COR-L47 (cell line): Measurements from ENCODE around the gene TBC1D24.

Experiments
- DNase-seq: peaks from one replicate; lab custom pipeline; 2025; lab: John Stamatoyannopoulos, UW

The TBC1D24 gene

DNA sequence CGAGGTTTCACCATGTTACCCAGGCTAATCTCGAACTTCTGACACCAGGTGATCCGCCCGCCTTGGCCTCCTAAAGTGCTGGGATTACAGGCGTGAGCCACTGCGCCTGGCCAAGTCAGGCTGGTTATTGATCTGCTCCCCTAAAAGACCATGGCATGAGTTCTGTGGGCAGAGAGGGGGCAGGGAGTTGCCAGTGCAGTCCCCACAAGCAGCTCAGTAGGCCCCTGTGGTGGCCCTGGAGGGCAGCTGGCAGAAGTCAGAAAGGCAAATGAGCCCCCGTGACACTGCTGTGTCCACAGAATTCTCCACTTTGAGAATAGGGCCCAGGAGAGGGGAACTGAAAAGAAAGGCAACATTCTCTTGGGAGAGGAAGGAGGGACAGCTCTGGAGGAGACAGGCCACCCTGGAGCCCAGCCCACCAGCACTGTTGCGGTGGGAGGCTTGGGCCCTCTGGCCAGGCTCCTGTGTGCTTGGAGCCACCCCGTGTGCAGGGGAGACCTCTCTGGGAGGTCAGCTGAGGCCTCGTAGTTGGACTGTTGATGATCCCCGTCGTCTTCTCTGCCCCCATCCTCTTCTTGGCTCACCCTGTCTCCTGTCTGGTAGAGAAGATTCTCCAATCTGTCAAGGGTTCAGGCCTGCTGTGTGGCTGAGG, 43.2 kb downstream of the TBC1D24 start:
- no peak for DNase-seq

DNA sequence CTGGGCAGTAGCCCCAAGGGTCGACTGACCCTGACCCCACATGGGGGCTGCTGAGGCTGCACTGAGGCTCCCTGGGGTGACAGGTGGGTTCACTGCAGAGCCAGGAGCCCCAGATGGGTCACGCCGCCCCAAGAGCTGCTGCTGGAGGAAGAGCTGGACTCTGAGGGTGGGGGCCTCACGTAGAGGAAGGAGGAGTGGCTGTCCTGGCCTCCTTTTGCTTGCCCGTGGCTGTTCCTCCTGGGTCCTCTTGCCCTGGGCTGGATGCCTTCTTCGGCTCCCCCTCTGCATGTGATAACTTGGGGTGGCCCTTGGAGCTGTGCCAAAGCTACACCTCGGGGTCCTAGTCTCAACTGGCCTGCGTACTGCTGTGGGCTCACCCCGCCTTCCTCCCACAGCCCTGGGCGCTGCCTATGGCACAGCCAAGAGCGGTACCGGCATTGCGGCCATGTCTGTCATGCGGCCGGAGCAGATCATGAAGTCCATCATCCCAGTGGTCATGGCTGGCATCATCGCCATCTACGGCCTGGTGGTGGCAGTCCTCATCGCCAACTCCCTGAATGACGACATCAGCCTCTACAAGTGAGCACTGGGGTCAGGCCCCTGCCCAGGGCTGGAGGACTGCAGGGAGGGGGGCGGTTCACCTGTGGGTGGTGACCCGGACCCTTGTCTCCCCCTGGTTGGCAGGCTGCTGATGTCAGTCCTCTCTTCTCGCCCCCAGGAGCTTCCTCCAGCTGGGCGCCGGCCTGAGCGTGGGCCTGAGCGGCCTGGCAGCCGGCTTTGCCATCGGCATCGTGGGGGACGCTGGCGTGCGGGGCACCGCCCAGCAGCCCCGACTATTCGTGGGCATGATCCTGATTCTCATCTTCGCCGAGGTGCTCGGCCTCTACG, 44.1 kb downstream of the TBC1D24 start:
- no peak for DNase-seq

DNA sequence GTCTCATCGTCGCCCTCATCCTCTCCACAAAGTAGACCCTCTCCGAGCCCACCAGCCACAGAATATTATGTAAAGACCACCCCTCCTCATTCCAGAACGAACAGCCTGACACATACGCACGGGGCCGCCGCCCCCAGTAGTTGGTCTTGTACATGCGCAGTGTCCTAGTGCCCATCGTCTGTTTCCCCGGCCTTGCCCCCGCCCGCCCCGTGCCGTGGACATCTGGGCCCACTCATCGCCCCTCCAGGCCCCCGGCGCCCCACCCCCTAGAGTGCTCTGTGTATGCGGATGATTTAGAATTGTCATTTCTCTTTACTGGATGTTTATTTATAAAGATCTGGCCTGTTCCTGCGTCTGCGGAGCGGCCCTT, 44.8 kb downstream of the TBC1D24 start:
- DNase-seq, result no peak

DNA sequence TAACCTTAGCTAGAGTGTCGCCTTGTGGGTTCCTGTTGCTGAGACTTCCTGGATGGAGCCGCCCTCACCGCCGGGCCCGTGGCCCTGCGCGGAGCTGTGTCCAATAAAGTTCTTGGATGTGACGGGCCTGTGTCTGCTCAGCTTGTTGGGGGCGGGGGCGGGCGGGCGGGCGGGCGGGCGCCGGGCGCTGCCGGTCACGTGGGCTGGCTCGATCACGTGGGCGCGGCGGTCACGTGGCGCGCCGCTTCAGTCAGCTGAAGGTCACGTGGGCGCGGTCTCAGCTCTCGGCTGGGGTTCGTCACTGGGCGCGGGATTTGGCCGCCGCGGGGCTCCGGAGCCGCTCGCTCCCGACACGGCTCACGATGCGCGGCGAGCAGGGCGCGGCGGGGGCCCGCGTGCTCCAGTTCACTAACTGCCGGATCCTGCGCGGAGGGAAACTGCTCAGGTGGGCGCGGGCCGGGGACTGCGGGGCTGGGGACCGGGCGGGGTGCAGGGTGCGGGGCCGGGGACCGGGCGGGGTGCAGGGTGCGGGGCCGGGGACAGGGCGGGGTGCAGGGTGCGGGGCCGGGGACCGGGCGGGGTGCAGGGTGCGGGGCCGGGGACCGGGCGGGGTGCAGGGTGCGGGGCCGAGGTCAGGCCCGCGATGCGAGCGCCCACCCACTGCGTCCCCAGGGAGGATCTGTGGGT, 45.3 kb downstream of the TBC1D24 start, which contains the start of gene AMDHD2:
TSS of gene AMDHD2 (plus strand) at position 275 of the 687 bp plus-strand sequence. CDS start at position 363, 88 bp downstream.
- DNase-seq, result peak; percentile 91

DNA sequence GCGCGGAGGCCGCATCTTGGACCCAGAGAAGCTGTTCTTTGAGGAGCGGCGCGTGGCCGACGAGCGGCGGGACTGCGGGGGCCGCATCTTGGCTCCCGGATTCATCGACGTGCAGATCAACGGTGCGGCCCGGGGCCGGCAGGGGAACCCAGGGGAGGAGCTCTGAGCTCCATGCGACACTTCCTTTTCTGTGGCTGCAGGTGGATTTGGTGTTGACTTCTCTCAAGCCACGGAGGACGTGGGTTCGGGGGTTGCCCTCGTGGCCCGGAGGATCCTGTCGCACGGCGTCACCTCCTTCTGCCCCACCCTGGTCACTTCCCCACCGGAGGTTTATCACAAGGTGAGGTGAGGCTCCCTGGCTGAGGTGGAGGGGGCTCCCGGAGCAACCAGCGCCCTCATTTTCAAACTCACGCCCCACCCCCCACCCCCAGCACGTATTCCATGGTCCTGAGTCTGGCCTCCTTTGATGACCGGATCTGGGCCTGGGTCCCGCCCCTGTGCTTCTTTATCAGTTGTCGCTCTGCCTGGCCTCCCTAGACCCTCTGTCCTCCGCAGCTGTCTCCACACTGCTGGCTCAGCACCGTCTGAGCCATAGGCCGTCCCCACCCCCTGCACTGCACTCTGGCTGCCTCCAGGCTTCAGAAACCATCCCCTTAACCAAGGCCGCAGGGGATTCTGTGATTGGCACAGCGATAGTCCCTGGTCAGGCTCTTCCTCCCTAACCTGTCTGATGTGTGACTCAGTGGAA, 46.0 kb downstream of the TBC1D24 start:
- no peak for DNase-seq

DNA sequence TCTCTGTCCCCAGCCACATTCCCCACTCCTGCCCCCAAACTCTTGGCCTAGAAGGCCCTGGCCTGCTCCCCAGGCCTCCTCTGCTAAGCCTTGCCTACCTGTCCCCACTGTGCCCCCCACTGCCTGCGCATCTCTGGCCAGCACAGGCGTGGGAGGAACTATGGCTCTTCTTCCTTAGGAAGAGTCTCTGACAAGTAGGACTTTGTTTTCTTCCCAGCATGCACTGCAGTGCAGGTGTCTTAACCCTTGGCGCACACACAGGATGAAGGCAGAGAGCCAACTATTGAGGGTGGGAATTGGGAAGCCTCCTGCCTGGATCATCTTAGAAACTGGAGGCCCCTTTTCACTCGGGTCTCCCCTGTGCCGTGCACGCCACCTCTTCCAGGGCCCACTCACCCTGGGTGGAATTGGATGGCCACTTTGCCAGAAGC, 48.9 kb downstream of the TBC1D24 start:
- no peak for DNase-seq

DNA sequence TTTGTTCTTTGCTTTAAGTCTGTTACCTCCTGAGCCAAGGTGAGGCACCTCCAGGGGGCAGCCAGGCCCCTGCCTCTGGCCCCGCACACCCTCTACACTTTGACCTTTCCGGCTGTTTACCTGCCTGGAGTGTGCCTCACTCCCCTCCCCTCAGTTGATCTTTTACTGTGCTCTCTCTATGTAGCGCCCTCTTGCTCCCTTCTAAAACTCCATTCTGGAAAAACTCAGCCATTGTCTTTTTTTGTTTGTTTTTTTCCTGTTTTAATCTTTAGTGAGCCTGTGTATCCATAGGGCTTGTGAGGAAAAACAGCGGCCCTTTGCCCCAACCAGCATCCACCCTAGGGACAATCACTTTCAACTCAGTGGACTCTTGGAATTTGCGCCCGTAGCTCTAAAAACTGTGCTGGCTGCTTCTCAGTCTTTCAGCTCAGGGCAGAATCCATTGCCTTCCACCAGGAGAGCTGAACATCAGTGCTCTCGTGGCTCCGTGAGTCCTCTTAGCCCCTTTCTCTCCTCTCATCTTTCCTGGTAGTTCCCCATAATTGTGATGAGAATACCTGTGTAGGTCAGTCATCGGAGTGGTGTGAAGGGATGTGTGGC, 49.5 kb downstream of the TBC1D24 start:
- no peak for DNase-seq

DNA sequence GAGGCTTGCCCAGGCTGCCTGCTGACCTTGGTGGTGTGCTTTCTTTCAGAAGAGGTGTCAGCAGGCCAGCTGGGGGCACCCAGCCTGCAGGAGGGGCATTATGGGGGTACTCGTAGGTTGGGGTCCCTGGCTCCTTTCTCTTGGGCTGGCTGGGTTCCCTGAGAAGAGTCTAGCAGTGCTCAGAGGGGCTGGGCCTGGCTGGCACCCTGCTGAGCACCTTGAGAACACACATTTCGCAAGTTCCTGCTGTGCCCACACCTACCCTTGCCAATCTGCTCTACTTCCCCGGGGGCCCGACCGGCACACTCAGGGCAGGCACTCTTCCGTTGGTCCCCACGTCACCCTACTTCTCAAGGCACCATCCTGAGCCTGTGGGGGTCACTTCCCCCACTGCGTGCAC, 51.2 kb downstream of the TBC1D24 start:
- DNase-seq, result no peak

DNA sequence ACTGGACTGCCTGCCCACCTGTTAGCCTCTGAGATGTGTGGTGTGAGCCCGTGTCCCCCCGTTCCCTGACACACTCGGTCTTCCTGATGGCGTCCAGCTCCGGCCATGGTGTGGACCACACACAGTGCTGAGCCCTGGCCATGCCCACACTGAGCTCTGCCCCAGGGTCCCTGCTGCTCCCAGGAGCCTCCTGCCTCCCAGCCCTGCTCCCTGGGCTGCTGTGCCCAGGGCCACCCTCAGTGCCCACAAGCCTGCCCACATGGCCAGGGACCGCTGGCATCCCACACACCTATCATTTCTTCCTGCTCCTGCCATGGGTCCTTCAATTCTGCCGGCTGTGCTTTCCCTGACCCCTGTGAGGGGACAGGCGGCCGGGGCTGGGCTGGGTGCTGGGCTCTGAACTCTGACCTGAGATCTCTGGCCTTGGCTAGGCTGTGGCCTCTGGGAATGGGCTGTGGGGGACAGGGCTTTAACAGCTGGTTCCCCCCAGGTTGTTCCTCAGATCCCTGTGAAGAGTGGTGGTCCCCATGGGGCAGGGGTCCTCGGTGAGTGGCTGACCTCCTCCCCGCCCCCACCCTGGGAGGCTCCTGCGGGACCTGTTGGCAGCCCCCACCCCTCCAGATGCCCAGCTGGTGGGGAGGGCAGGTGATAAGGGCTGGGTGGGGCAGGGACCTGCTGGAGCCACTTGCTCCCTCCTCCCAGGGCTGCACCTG, 52.3 kb downstream of the TBC1D24 start:
- no peak for DNase-seq

DNA sequence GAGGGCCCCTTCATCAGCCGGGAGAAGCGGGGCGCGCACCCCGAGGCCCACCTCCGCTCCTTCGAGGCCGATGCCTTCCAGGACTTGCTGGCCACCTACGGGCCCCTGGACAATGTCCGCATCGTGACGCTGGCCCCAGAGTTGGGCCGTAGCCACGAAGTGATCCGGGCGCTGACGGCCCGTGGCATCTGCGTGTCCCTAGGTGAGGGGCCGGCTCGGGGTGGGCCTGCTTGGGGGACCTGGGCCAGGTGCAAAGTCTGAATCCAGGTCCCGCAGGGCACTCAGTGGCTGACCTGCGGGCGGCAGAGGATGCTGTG, 52.8 kb downstream of the TBC1D24 start:
- no peak for DNase-seq

DNA sequence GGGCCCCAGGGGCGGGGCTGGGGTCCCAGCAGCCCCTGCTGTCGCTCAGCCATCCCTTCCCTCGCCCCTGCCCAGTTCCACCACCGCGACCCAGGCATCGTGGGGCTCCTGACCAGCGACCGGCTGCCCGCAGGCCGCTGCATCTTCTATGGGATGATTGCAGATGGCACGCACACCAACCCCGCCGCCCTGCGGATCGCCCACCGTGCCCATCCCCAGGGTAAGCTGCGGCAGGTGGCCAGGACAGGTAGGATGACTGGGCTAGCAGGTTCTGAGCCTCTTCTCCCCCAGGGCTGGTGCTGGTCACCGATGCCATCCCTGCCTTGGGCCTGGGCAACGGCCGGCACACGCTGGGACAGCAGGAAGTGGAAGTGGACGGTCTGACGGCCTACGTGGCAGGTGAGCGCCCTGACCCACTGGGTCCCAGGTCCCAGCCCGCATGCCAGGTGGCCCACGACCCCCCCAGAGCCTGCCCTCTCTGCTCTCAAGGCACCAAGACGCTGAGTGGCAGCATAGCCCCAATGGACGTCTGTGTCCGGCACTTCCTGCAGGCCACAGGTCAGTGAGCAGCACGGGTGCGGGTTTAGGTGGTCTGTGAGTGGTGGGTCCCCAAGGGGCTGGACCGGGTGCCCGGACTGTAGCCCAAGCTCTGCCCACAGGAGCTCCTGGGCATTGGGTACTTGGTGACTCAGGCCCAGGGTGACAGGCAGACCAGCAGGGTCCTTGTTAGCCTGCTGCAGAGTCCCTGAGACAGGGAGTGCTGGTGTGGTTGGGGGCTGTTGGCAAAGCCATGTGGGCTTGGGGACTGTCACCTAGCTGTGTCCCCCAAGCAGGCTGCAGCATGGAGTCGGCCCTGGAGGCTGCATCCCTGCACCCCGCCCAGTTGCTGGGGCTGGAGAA, 53.5 kb downstream of the TBC1D24 start:
- DNase-seq, result no peak

DNA sequence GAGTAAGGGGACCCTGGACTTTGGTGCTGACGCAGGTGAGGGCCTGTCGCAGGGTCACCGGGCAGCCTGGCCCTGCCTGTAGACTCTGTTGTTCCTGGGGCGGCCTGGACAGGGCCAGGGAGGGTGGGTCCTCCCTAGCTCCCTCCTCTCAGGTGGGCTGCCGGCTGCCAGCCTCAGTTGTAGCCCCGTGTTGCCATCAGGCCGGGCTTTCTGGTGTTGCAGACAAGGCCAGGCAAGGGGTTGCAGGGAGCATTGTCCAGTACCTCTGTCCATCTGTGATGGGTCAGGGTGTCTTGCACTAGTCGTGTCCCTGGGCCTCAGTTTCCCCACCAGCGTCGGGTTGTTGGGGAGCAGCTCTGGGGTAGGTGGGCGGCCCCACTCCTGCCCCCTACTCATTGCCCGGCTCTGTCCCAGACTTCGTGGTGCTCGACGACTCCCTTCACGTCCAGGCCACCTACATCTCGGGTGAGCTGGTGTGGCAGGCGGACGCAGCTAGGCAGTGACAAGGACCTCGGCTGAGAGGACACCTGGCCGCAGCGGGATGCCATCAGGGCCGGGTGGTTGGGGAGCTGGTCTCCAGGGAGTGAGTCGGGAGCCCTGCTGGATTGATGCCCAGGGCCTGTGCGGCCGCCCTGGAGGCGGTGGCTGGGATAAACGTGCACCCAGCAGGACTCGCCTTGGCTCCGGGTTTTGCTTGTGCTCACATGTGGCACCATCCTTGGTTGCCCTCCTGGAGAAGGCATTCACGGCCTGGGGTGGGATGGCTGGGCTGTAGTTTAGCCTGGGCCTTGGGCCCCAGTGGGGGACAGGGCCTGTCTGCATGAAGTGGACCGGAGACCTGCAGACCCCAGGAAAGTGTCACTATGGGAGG, 54.4 kb downstream of the TBC1D24 start:
- DNase-seq, result no peak

DNA sequence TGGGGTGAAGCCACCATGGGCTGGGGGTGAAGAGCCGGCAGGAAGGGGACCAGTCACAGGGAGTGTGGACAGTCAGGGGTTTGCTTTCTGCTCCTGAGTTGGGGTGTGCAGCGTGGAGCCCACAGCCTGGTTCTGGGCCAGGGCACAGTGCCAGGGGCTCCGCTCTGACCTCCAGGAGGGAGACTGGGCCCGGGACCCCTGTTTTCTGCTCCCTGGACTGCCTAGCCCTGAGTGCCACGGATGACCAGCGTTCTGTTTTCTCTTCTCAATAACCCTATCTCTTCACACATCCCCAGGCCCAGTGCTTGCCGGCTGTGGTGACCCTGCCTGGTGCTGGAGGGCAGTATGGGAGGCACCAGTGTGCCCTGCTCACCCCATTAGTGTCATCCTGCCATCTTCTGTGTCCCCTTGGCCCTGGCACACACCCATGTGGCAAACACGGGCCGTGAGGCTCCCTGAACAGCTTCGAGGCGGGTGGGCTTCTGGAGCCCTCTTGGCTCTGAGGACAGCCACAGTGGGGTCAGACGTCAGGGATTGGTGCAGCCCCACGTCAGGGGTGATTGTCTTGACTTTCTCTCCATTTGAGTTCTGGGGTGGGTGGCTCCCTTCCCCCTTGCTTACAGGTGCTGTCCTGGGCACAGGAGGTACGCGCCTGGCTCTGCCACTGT, 55.2 kb downstream of the TBC1D24 start:
- DNase-seq, result no peak

DNA sequence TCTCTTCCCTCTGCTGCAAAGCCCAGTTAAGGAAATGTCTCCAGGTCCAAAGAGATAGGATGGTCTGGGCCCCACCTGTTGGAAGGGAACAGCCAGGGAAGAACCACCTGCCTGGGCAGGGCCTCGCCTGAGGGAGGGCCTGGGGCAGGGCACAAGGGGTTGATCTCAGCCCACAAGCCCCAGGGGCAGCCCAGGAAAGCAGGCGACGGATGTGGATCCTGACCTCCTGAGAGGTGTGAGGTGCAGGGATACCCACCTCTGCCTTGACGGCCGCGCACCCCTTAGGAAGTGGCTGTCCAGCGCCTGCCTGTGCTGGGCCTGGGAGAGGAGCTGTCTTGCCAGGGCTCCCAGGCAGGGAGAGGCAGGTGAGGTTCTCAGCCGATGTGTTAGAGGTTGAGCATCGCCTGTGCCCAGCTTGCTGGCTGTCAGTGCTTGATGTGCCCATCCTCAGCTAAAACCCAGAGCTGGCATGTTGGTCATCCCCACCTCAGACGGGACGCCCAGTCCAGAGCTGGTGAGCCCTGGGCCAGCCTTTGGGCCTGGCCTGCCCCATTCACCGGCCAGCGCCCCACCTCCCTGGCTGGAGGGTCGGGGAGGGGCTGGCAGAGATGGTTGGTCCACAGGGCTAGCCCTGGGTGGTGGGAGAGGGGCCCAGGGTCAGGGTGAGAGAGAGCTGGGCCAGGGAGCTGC, 55.8 kb downstream of the TBC1D24 start:
- no peak for DNase-seq

DNA sequence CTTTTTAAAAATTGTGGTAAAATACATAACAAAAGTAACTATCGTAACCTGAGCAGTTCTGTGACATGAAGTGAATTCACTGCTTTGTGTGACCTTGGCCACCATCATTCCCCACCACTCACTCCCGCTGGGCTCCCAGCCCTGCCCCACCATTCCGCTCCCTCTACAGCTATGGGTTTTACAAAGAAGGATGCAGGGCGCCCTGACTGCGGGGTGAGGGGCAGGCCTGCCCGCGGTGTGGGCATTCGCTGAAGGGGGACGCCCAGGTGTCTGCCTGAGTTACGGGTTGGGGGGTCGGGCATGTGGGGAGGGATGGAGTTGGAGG, 56.4 kb downstream of the TBC1D24 start, which contains the start of gene CEMP1:
TSS of gene CEMP1 (minus strand) at position 38 of the 325 bp plus-strand sequence. CDS start 335 bp downstream, outside the sequence.
- no peak for DNase-seq

DNA sequence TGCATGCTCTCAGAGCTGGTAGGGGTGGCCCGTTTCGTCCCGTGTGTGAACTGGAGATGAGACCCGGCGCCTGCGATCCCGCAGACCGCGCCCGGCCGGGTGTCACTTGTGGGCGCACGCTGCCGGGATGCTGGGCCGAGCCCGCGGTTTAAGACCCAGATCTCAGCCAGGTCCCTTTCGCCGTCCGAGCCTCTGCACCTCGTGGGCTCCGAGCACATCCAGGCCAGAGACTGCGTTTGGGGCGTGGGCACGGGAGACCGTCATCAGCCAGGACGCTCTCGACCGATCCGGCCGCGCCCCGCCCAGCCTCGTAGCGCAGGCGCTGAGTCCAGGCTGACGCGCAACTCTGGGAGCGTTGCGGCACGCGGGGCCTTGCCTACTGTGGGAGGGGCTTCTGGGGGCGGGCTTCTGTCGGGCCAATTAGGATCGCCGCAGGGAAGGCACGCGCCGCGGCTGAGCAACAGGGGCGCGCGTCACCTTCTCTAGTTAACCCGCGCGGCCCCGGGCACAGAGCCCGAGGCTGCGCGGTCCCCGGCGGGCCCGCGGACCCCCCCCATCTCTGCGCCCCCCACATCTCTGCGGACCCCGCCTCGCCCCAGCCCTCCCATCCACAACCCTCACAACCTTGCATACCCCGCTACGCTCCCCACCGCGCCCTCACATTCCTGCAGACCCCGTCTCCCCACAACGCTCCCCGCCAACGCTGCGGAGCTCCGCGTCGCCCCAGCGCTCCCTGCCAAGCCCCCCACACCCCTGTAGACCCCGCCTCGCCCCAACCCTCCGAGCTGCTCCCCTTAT, 57.0 kb downstream of the TBC1D24 start:
- DNase-seq, result peak; percentile 97

DNA sequence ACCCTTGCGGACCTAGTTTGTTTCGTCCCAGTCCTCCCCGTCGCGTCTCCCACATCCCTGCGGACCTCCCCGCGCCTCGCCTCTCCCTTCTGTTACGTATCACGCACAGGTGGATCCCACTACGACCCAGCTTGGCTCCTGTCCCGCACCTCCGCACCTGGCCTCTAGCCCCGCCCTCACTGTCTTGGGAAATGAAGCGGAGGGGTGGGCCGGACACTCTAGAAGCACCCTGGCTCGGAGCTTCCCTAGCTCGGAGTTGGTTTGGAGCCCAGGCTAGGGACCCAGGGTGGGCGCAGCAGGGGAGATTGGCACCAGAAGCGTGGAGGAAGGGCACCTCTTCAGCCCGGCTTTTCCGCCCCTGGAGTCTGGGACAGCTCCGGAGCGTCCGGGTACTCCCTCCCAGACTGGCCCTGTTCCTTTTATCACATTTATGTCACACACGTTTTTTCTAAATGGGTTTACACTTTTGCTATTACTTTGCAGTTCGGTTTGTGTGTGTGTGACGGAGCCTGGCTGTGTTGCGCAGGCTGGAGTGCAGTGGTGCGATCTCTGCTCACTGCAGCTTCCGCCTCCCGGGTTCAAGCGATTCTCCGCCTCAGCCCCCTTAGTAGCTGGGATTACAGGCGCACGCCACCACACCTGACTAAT, 57.7 kb downstream of the TBC1D24 start:
- peak; percentile 59 for DNase-seq
